GM12865 (cell line): ENCODE results near the gene TMEM120B.

Experiments
- DNase-seq: peaks from one replicate; pipeline ENCODE4 v3.0.0; 2010; ENCODE audit warnings: low read depth
- H3K4me3 ChIP-seq: 2 replicates; pipeline ENCODE4 v1.5.1; 2011; ENCODE audit warnings: mild to moderate bottlenecking, low read depth, low read length, control low read depth
- CTCF ChIP-seq: IDR thresholded peaks from 2 replicates; pipeline ENCODE4 v1.5.1; 2011; ENCODE audit warnings: low read length, control low read depth, low read depth, inconsistent platforms; ENCODE audit not compliant: insufficient read depth; ENCODE audit errors: missing control alignments

TMEM120B gene

DNA sequence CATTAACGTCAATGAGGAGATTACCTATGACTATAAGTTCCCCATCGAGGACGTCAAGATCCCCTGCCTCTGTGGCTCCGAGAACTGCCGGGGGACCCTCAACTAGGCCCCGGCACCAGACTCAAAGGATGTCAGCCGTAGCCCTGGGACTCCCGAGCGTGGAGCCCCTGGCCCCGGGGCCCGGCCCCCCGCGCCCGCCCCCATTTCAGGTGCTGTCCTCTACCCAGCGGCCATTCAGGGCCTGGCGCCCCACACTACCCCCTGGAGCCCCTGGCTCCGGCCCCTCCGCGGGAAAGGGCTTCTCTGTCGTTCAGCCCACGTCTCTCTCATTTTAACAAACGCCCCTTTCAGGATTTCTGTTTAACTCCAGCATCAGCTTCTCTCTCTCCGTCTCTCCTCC, 117.6 kb downstream of the TMEM120B start:
- H3K4me3 ChIP-seq: no peak overlapping the region
- TF ChIP-seq CTCF: no peak
- no peak for DNase-seq

- no peak for TF ChIP-seq CTCF
- DNase-seq: no peak
Observed at GRCh38 chr12:121830588-121831265, 118.2 kb downstream of the TMEM120B start.

More at GRCh38 chr12:121830588-121831265, 118.2 kb downstream of the TMEM120B start:
- H3K4me3 ChIP-seq: no peak overlapping the region
